HG02798 (cell line): ENCODE results near the gene RALA.

Experiments used
- ATAC-seq: cut with Tn5 transposase; IDR thresholded peaks from one replicate; pipeline ENCODE4 v1.9.1; 2021; ENCODE audit warnings: mild to moderate bottlenecking; ENCODE audit not compliant: unreplicated experiment, poor library complexity

RALA gene

GRCh38 chr7:39609935-39610263 lies 13.5 kb upstream of the RALA start:
- ATAC-seq: no peak

- no peak for ATAC-seq
These were observed 9.8 kb upstream of the RALA start for GRCh38 chr7:39613577-39613976.

GRCh38 chr7:39614299-39614698 lies 9.1 kb upstream of the RALA start:
- no peak for ATAC-seq

GRCh38 chr7:39615350-39615975 lies 7.9 kb upstream of the RALA start:
- no peak for ATAC-seq

GRCh38 chr7:39616138-39616537 lies 7.2 kb upstream of the RALA start:
- ATAC-seq: no peak

- ATAC-seq: no peak
These were observed 6.4 kb upstream of the RALA start for GRCh38 chr7:39617005-39617404.

- no peak for ATAC-seq
These were observed 4.5 kb upstream of the RALA start for GRCh38 chr7:39618868-39619267.

GRCh38 chr7:39620486-39620885 lies 2.9 kb upstream of the RALA start:
- no peak for ATAC-seq

GRCh38 chr7:39621261-39621660 lies 2.1 kb upstream of the RALA start:
- ATAC-seq: no peak

- ATAC-seq: peak; percentile 18
These were observed 1.5 kb upstream of the RALA start for GRCh38 chr7:39621784-39622411.

- ATAC-seq: no peak
These were observed 763 bp upstream of the RALA start for GRCh38 chr7:39622609-39623008.

- ATAC-seq: peak; percentile 55
These were observed 515 bp downstream of the RALA start for GRCh38 chr7:39623732-39624441.

GRCh38 chr7:39624442-39624807 lies 1.1 kb downstream of the RALA start:
- no peak for ATAC-seq

GRCh38 chr7:39624935-39625694 lies 1.7 kb downstream of the RALA start:
- ATAC-seq: no peak

GRCh38 chr7:39631736-39632308 lies 8.4 kb downstream of the RALA start:
- ATAC-seq: no peak

- ATAC-seq: no peak
These were observed 10.4 kb downstream of the RALA start for GRCh38 chr7:39633563-39634477.

GRCh38 chr7:39634478-39634805 lies 11.1 kb downstream of the RALA start:
- no peak for ATAC-seq

GRCh38 chr7:39637400-39637799 lies 14.0 kb downstream of the RALA start:
- ATAC-seq: peak; percentile 55

GRCh38 chr7:39637963-39638485 lies 14.7 kb downstream of the RALA start:
- no peak for ATAC-seq

GRCh38 chr7:39642896-39643295 lies 19.5 kb downstream of the RALA start:
- no peak for ATAC-seq
